H1 (cell line): ENCODE measurements around the gene FEM1C. TPM values are rescaled to one million over a fixed set of nuclear protein-coding genes. Genes with fewer than 3 reads are reported as not detected.

Experiments
- MAFK ChIP-seq: IDR thresholded peaks from 2 replicates; pipeline ENCODE4 v1.6.1; 2012; ENCODE audit warnings: low read depth, mild to moderate bottlenecking, improper control_type of control experiment, low read length
- RXRA ChIP-seq: IDR thresholded peaks from 2 replicates; pipeline ENCODE4 v1.6.1; 2011; ENCODE audit warnings: low read depth, mild to moderate bottlenecking, low read length, moderate library complexity; ENCODE audit not compliant: insufficient read depth
- polyA plus RNA-seq, 7 experiments: library from polyadenylated mRNA; depleted of rRNA in 3 of 7; stranded (reverse) in 5 of 7; unstranded in 2 of 7; fragments of >200 nt in 5 of 7; fragments of 200-250 nt in 2 of 7; gene quantifications; 1 replicate in 5 of 7; 2 replicates in 1 of 7; 4 replicates in 1 of 7; pipeline versions ENCODE4 v1.2.1 to v1.2.3, GENCODE V29; 2011 to 2013; ENCODE audit warnings: missing spikeins in 2 of 7, mixed read lengths in 2 of 7
- total RNA-seq: library from RNA; stranded (reverse); fragmentation: NEBNext Ultra II Directional; extraction: Animal tissue kit (Norgen Biotek cat#: 25700); gene quantifications from 2 replicates; pipeline ENCODE4 v1.2.1, GENCODE V29; 2021
- TF ChIP-seq, protein P1 (sequence below): IDR thresholded peaks from 2 replicates; pipeline ENCODE4 v1.6.1; 2011; ENCODE audit warnings: low read length, improper control_type of control experiment

The FEM1C gene
- total and polyA plus RNA-seq, 2 of the 8 experiments (the other 6 are each of a cell fraction or from before 2014, with no cell fraction given), result 4.4 to 17.7 TPM

DNA sequence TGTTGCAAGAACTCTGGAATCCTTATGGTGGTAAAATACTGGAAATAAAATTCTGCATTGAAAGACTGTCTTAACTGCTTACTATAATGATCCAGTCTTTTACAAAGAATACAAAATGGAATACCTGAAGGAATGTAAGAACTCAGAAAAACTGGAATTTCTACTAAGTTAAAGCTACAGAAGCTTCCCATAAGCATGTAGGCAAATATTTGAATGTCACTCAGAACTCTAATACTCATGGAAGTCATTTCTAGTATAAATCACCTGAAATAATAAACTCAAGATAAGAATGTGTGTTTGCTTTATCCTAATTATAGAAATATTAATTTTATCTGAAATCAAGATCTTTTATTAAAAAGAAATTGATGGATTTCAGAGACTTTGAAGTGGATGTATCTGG lies 54.8 kb downstream of the FEM1C start (continued):
- TF ChIP-seq, protein P1, sequence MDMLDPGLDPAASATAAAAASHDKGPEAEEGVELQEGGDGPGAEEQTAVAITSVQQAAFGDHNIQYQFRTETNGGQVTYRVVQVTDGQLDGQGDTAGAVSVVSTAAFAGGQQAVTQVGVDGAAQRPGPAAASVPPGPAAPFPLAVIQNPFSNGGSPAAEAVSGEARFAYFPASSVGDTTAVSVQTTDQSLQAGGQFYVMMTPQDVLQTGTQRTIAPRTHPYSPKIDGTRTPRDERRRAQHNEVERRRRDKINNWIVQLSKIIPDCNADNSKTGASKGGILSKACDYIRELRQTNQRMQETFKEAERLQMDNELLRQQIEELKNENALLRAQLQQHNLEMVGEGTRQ, result no peak
- TF ChIP-seq RXRA (no peak), MAFK (no peak)
